Measurements from ENCODE around the gene SLC25A12.

SLC25A12 gene

GRCh38 chr2:171852366-171852888, 41.6 kb downstream of the SLC25A12 start:
- Histone ChIP-seq H3K4me3 (ENCODE audit: low read length) (no peak overlapping the region), H3K36me3 (ENCODE audit: insufficient read depth, low read length) (no peaks in the 10 kb centered on the region), H3K9ac (ENCODE audit: low read depth, low read length) (no peak overlapping the region), H3K4me1 (ENCODE audit: insufficient read depth, low read length) (no peaks in the 10 kb centered on the region), H3K9me3 (ENCODE audit: insufficient read depth, low read depth, low read length) (no peaks in the 10 kb centered on the region), H3K27ac (ENCODE audit: low read depth, low read length) (no peak overlapping the region), H3K27me3 (ENCODE audit: insufficient read depth, low read length) (no peaks in the 10 kb centered on the region)
- no CpG with 5 or more reads among the region's 1 CpG for WGBS

DNA sequence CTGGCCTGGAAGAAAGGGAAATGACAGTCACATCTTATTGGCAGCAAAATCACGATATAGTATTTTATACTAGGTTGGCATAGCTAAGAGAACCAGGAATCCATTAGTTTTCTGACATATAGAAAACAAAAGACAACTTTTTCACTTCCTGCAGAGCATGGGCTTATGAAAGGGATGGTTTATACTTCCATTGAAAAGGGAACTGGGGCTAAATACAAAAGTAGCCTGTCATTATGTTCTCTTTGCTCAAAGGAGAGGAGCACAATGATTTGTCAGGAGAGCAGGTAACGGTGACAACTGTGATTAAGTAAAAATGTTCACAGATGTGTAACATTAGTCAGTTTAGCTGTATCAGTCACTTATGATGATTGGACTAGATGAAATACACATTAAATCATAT, 46.4 kb downstream of the SLC25A12 start:
- Histone ChIP-seq H3K4me1 (ENCODE audit: insufficient read depth, low read length) (no peaks in the 10 kb centered on the region), H3K27me3 (ENCODE audit: insufficient read depth, low read length) (no peaks in the 10 kb centered on the region), H3K9me3 (ENCODE audit: insufficient read depth, low read depth, low read length) (no peaks in the 10 kb centered on the region), H3K9ac (ENCODE audit: low read depth, low read length) (no peak overlapping the region), H3K27ac (ENCODE audit: low read depth, low read length) (no peak overlapping the region), H3K4me3 (ENCODE audit: low read length) (no peak overlapping the region), H3K36me3 (ENCODE audit: insufficient read depth, low read length) (no peaks in the 10 kb centered on the region)
- 95% methylated on average over 2 of the region's 2 CpGs for WGBS

- Histone ChIP-seq H3K9ac (ENCODE audit: low read depth, low read length) (no peak overlapping the region), H3K36me3 (ENCODE audit: insufficient read depth, low read length) (no peaks in the 10 kb centered on the region; the same call in 1 of the 2 replicates), H3K9me3 (ENCODE audit: insufficient read depth, low read depth, low read length) (no peaks in the 10 kb centered on the region), H3K4me3 (ENCODE audit: low read length) (no peak overlapping the region), H3K4me1 (ENCODE audit: insufficient read depth, low read length) (no peaks in the 10 kb centered on the region), H3K27ac (ENCODE audit: low read depth, low read length) (no peak overlapping the region), H3K27me3 (ENCODE audit: insufficient read depth, low read length) (no peaks in the 10 kb centered on the region)
Measured at GRCh38 chr2:171846894-171847293, 47.1 kb downstream of the SLC25A12 start.

- Histone ChIP-seq H3K27me3 (ENCODE audit: insufficient read depth, low read length) (no peaks in the 10 kb centered on the region), H3K36me3 (ENCODE audit: insufficient read depth, low read length) (peaks cover 2% of the 10 kb centered on the region), H3K4me1 (ENCODE audit: insufficient read depth, low read length) (no peaks in the 10 kb centered on the region), H3K4me3 (ENCODE audit: low read length) (no peak overlapping the region), H3K27ac (ENCODE audit: low read depth, low read length) (no peak overlapping the region), H3K9me3 (ENCODE audit: insufficient read depth, low read depth, low read length) (no peaks in the 10 kb centered on the region), H3K9ac (ENCODE audit: low read depth, low read length) (no peak overlapping the region)
- WGBS: 98% methylated on average over 2 of the region's 2 CpGs
Measured at GRCh38 chr2:171841996-171842395, 52.0 kb downstream of the SLC25A12 start.

GRCh38 chr2:171837736-171838135, 56.3 kb downstream of the SLC25A12 start:
- no peaks in the 10 kb centered on the region for H3K27me3 ChIP-seq (ENCODE audit: insufficient read depth, low read length)
- WGBS: 4% methylated on average over 1 of the region's 2 CpGs
- H3K36me3 ChIP-seq (ENCODE audit: insufficient read depth, low read length): peaks cover 42% of the 10 kb centered on the region
- no peaks in the 10 kb centered on the region for H3K4me1 ChIP-seq (ENCODE audit: insufficient read depth, low read length)
- H3K9ac ChIP-seq (ENCODE audit: low read depth, low read length): no peak overlapping the region
- peaks cover 21% of the 10 kb centered on the region for H3K9me3 ChIP-seq (ENCODE audit: insufficient read depth, low read depth, low read length)
- no peak overlapping the region for H3K27ac ChIP-seq (ENCODE audit: low read depth, low read length)
- H3K4me3 ChIP-seq (ENCODE audit: low read length): no peak overlapping the region

- no peaks in the 10 kb centered on the region for H3K4me1 ChIP-seq (ENCODE audit: insufficient read depth, low read length)
- no peak overlapping the region for H3K4me3 ChIP-seq (ENCODE audit: low read length)
- no peak overlapping the region for H3K9ac ChIP-seq (ENCODE audit: low read depth, low read length)
- H3K27me3 ChIP-seq (ENCODE audit: insufficient read depth, low read length): no peaks in the 10 kb centered on the region
- H3K9me3 ChIP-seq (ENCODE audit: insufficient read depth, low read depth, low read length): peaks cover 35% of the 10 kb centered on the region
- no peak overlapping the region for H3K27ac ChIP-seq (ENCODE audit: low read depth, low read length)
- 96% methylated on average over 6 of the region's 6 CpGs for WGBS
- H3K36me3 ChIP-seq (ENCODE audit: insufficient read depth, low read length): peaks cover 53% of the 10 kb centered on the region
Measured at GRCh38 chr2:171836146-171836910, 57.7 kb downstream of the SLC25A12 start.

- Histone ChIP-seq H3K9me3 (ENCODE audit: insufficient read depth, low read depth, low read length) (peaks cover 45% of the 10 kb centered on the region), H3K4me1 (ENCODE audit: insufficient read depth, low read length) (no peaks in the 10 kb centered on the region), H3K9ac (ENCODE audit: low read depth, low read length) (no peak overlapping the region), H3K4me3 (ENCODE audit: low read length) (no peak overlapping the region), H3K27ac (ENCODE audit: low read depth, low read length) (no peak overlapping the region), H3K36me3 (ENCODE audit: insufficient read depth, low read length) (peaks cover 62% of the 10 kb centered on the region), H3K27me3 (ENCODE audit: insufficient read depth, low read length) (no peaks in the 10 kb centered on the region)
- 91% methylated on average over 3 of the region's 4 CpGs for WGBS
Measured at GRCh38 chr2:171835386-171835785, 58.7 kb downstream of the SLC25A12 start.

DNA sequence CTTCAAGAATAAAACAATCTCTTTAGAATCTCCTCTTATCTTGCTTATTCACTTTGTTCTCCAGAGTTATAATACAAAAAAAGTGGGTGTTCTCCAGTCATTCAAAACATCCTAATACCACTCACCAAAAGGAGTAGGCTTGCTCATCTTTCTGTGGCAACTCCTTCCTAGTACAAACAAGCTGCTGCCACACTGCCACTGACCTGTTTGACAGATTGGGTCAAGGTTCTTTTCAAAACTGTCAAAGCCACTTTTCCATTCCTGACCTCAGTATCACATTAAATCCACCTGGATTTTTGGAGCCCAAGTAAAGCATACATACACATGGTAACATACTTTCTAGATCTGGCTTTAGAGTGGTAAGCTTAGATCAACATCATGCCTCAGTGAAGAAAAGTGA, 59.8 kb downstream of the SLC25A12 start:
- Histone ChIP-seq H3K27me3 (ENCODE audit: insufficient read depth, low read length) (no peaks in the 10 kb centered on the region), H3K9ac (ENCODE audit: low read depth, low read length) (no peak overlapping the region), H3K4me1 (ENCODE audit: insufficient read depth, low read length) (no peaks in the 10 kb centered on the region), H3K4me3 (ENCODE audit: low read length) (no peak overlapping the region), H3K27ac (ENCODE audit: low read depth, low read length) (no peak overlapping the region), H3K9me3 (ENCODE audit: insufficient read depth, low read depth, low read length) (peaks cover 55% of the 10 kb centered on the region), H3K36me3 (ENCODE audit: insufficient read depth, low read length) (peaks cover 68% of the 10 kb centered on the region)

DNA sequence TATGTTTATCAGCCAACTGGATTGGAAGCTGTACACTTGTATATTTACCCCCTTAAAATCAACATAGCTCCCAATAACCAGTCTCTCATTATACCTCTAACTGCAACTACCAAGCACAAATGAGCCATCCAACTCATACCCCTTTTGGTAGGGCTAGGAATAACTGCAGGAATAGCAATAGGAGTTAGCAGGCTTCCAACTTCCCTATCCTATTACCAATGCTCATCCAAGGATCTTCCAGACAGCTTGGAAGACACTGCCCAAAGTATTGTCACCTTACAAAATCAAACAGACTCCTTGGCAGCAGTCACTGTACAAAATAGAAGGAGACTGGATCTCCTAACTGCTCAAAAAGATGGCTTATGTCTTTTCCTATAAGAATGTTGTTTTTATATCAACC, 61.6 kb downstream of the SLC25A12 start:
- Histone ChIP-seq H3K27me3 (ENCODE audit: insufficient read depth, low read length) (no peaks in the 10 kb centered on the region), H3K27ac (ENCODE audit: low read depth, low read length) (no peak overlapping the region), H3K9ac (ENCODE audit: low read depth, low read length) (no peak overlapping the region), H3K4me1 (ENCODE audit: insufficient read depth, low read length) (no peaks in the 10 kb centered on the region), H3K36me3 (ENCODE audit: insufficient read depth, low read length) (peaks cover 68% of the 10 kb centered on the region), H3K4me3 (ENCODE audit: low read length) (no peak overlapping the region), H3K9me3 (ENCODE audit: insufficient read depth, low read depth, low read length) (peaks cover 61% of the 10 kb centered on the region)

- Histone ChIP-seq H3K27ac (ENCODE audit: low read depth, low read length) (no peak overlapping the region), H3K9ac (ENCODE audit: low read depth, low read length) (no peak overlapping the region), H3K27me3 (ENCODE audit: insufficient read depth, low read length) (no peaks in the 10 kb centered on the region), H3K36me3 (ENCODE audit: insufficient read depth, low read length) (peaks cover 52% of the 10 kb centered on the region), H3K9me3 (ENCODE audit: insufficient read depth, low read depth, low read length) (peaks cover 58% of the 10 kb centered on the region), H3K4me1 (ENCODE audit: insufficient read depth, low read length) (no peaks in the 10 kb centered on the region), H3K4me3 (ENCODE audit: low read length) (no peak overlapping the region)
- WGBS: 95% methylated on average over 2 of the region's 3 CpGs
Measured at GRCh38 chr2:171830039-171830438, 64.0 kb downstream of the SLC25A12 start.

DNA sequence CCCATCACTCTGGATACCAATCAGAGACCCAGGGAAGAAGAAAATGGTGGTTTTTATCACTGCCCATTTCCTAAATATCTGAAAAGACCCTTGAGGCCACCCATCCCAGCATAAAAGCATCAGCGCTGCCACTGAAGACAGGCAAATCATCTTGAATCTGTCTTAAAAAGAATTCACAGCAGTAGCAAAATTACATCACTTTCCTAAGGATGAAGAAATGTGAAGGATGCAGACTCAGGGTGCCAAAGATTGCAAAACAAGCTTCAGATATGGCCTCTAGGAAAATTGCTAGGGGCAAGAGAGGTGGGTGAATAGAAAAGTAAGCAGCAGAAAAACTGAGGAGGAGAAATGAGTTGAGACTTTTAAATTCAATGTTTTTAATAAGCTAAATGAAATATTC, 70.0 kb downstream of the SLC25A12 start:
- Histone ChIP-seq H3K9ac (ENCODE audit: low read depth, low read length) (no peak overlapping the region), H3K4me1 (ENCODE audit: insufficient read depth, low read length) (no peaks in the 10 kb centered on the region), H3K9me3 (ENCODE audit: insufficient read depth, low read depth, low read length) (0 out of 2 replicates have a peak, but pooled peaks cover 7% of the 10 kb centered on the region), H3K27ac (ENCODE audit: low read depth, low read length) (no peak overlapping the region), H3K4me3 (ENCODE audit: low read length) (no peak overlapping the region), H3K27me3 (ENCODE audit: insufficient read depth, low read length) (no peaks in the 10 kb centered on the region), H3K36me3 (ENCODE audit: insufficient read depth, low read length) (0 out of 2 replicates have a peak, but pooled peaks cover 3% of the 10 kb centered on the region)
- WGBS: 96% methylated on average over 1 of the region's 1 CpG

All from HUES64 (cell line).